Small intestine (tissue), 7 donors: Measurements from ENCODE around the gene SLC26A11. TPM values are rescaled to one million over a fixed set of nuclear protein-coding genes. Genes with fewer than 3 reads are reported as not detected.
A peak's percentile ranks its signal among the peaks of the same experiment; 100 is the strongest.

Experiments
- DNase-seq, 2 donors: peaks; one replicate each; pipeline versions ENCODE4 v3.0.0 to v3.0.0-alpha.2; 2013
- FAIRE-seq: peaks from 2 replicates; lab custom pipeline; 2012; peaks lifted over from hg19 to GRCh38; lab: Jason Lieb, UNC
- H3K27ac ChIP-seq, 3 donors: one replicate each; pipeline ENCODE4 v1.5.1; 2013; ENCODE audit warnings: low read length in 2 of 3, mild to moderate bottlenecking in 2 of 3, control low read depth in 1 of 3, inconsistent platforms in 1 of 3, low read depth in 1 of 3, moderate library complexity in 1 of 3
- H3K27me3 ChIP-seq, 3 donors: one replicate each; pipeline ENCODE4 v1.6.1; 2013; ENCODE audit warnings: low read length in 3 of 3, inconsistent platforms in 1 of 3; ENCODE audit not compliant: control insufficient read depth in 3 of 3, insufficient read depth in 3 of 3
- H3K36me3 ChIP-seq, 3 donors: one replicate each; pipeline ENCODE4 v1.6.1; 2013; ENCODE audit warnings: low read length in 3 of 3, inconsistent platforms in 1 of 3, low read depth in 1 of 3, mild to moderate bottlenecking in 1 of 3, moderate library complexity in 1 of 3; ENCODE audit not compliant: control insufficient read depth in 3 of 3, insufficient read depth in 2 of 3
- H3K4me1 ChIP-seq, 3 donors: one replicate each; pipeline ENCODE4 v1.6.1; 2013; ENCODE audit warnings: low read length in 2 of 3, inconsistent platforms in 1 of 3, low read depth in 1 of 3, mild to moderate bottlenecking in 1 of 3, moderate library complexity in 1 of 3; ENCODE audit not compliant: control insufficient read depth in 3 of 3, insufficient read depth in 2 of 3
- H3K4me3 ChIP-seq, 3 donors: one replicate each; pipeline ENCODE4 v1.5.1; 2013; ENCODE audit warnings: low read length in 3 of 3, control low read depth in 1 of 3, inconsistent platforms in 1 of 3, low read depth in 1 of 3, mild to moderate bottlenecking in 1 of 3, moderate library complexity in 1 of 3
- H3K9me3 ChIP-seq, 2 donors: one replicate each; pipeline ENCODE4 v1.6.1; 2013; ENCODE audit warnings: low read depth in 1 of 2, low read length in 1 of 2; ENCODE audit not compliant: control insufficient read depth in 2 of 2, insufficient read depth in 1 of 2
- WGBS, 3 donors: extraction: QIAGEN DNeasy Blood & Tissue Kit; methylation state at CpG; one replicate each; pipeline ENCODE4 v1.1.7; 2013; 5-methylcytosine and 5-hydroxymethylcytosine counted together
- polyA plus RNA-seq, 4 donors: library from polyadenylated mRNA; stranded (reverse) in 3 of 4; unstranded in 1 of 4; fragments of 200-250 nt in 3 of 4; fragments of 120-200 nt in 1 of 4; gene quantifications; one replicate each; pipeline versions ENCODE4 v1.2.1 to v1.2.3, GENCODE V29; 2013
- donor health status: healthy with polysubstance abuse.
- donor health status: control.
- donor health status: control.
- donor health status: Bipolar disorder and iron deficiency.
- donor health status: healthy.

The SLC26A11 gene
- polyA plus RNA-seq, 4 donors: 7.3 to 63.2 (median 8.4) TPM

- FAIRE-seq: no peak
- WGBS, 3 donors: 91 to 93% (median 92%) methylated on average over 12 to 17 of the region's 17 CpGs
These were observed 38.8 kb upstream of the SLC26A11 start for GRCh38 chr17:80181431-80181830.

GRCh38 chr17:80182118-80182844 is 37.9 kb upstream of the SLC26A11 start:
- 88 to 91% (median 90%) methylated on average over 30 of the region's 30 CpGs for WGBS, 3 donors
- DNase-seq (no peak), FAIRE-seq (no peak)
- Histone ChIP-seq H3K27me3 (no peaks in the 10 kb centered on the region), H3K36me3 (no peaks in the 10 kb centered on the region), H3K4me1 (no peaks in the 10 kb centered on the region), H3K4me3 (no peak overlapping the region), H3K9me3 (no peaks in the 10 kb centered on the region), H3K27ac (no peak overlapping the region)

More at GRCh38 chr17:80181431-80181830, 38.8 kb upstream of the SLC26A11 start:
- no peak for DNase-seq
- Histone ChIP-seq H3K4me3 (no peak overlapping the region), H3K36me3 (no peaks in the 10 kb centered on the region), H3K27me3 (no peaks in the 10 kb centered on the region), H3K4me1 (no peaks in the 10 kb centered on the region), H3K9me3 (no peaks in the 10 kb centered on the region), H3K27ac (no peak overlapping the region)

GRCh38 chr17:80182845-80183223 is 37.4 kb upstream of the SLC26A11 start:
- DNase-seq (no peak), FAIRE-seq (no peak)
- WGBS, 3 donors: 93 to 95% (median 94%) methylated on average over 12 of the region's 12 CpGs
- Histone ChIP-seq H3K27me3 (peaks cover 0 to 4% (median 0%) of the 10 kb centered on the region in 3 donors), H3K36me3 (no peaks in the 10 kb centered on the region), H3K4me3 (no peak overlapping the region), H3K27ac (no peak overlapping the region), H3K9me3 (no peaks in the 10 kb centered on the region), H3K4me1 (peaks cover 0 to 1% (median 0%) of the 10 kb centered on the region in 3 donors)

GRCh38 chr17:80183581-80184422 is 36.4 kb upstream of the SLC26A11 start:
- H3K9me3 ChIP-seq: no peaks in the 10 kb centered on the region
- DNase-seq: no peak
- no peak for FAIRE-seq
- no peaks in the 10 kb centered on the region for H3K36me3 ChIP-seq
- WGBS, 3 donors: 75 to 83% (median 81%) methylated on average over 26 of the region's 26 CpGs
- H3K27ac ChIP-seq: no peak overlapping the region
- peaks cover 0 to 9% (median 0%) of the 10 kb centered on the region in 3 donors for H3K27me3 ChIP-seq
- H3K4me1 ChIP-seq: peaks cover 0 to 3% (median 0%) of the 10 kb centered on the region in 3 donors
- H3K4me3 ChIP-seq: no peak overlapping the region

GRCh38 chr17:80184423-80184714 is 35.9 kb upstream of the SLC26A11 start:
- H3K27me3 ChIP-seq: peaks cover 0 to 9% (median 0%) of the 10 kb centered on the region in 3 donors
- no peak overlapping the region for H3K27ac ChIP-seq
- whole genome bisulfite sequencing, 3 donors: 84 to 89% (median 85%) methylated on average over 8 to 10 of the region's 10 CpGs
- no peak for DNase-seq
- no peak for FAIRE-seq
- H3K9me3 ChIP-seq: no peaks in the 10 kb centered on the region
- no peak overlapping the region for H3K4me3 ChIP-seq
- H3K36me3 ChIP-seq: no peaks in the 10 kb centered on the region
- peaks cover 0 to 3% (median 0%) of the 10 kb centered on the region in 3 donors for H3K4me1 ChIP-seq

- H3K27ac ChIP-seq: no peak overlapping the region
- peaks cover 0 to 9% (median 0%) of the 10 kb centered on the region in 3 donors for H3K27me3 ChIP-seq
- no peak for DNase-seq
- FAIRE-seq: no peak
- 86 to 90% (median 88%) methylated on average over 9 of the region's 9 CpGs for WGBS, 3 donors
- H3K9me3 ChIP-seq: no peaks in the 10 kb centered on the region
- peaks cover 0 to 3% (median 0%) of the 10 kb centered on the region in 3 donors for H3K4me1 ChIP-seq
- H3K36me3 ChIP-seq: no peaks in the 10 kb centered on the region
- H3K4me3 ChIP-seq: no peak overlapping the region
These were observed 34.3 kb upstream of the SLC26A11 start for GRCh38 chr17:80185968-80186367.

GRCh38 chr17:80187090-80187489 is 33.1 kb upstream of the SLC26A11 start:
- no peaks in the 10 kb centered on the region for H3K9me3 ChIP-seq
- 46 to 65% (median 53%) methylated on average over 16 of the region's 16 CpGs for WGBS, 3 donors
- peaks cover 0 to 13% (median 0%) of the 10 kb centered on the region in 3 donors for H3K27me3 ChIP-seq
- DNase-seq: no peak
- H3K4me1 ChIP-seq: peaks cover 0 to 3% (median 0%) of the 10 kb centered on the region in 3 donors
- FAIRE-seq: no peak
- H3K4me3 ChIP-seq: no peak overlapping the region
- H3K27ac ChIP-seq: peak overlapping the region in 1 of 3 donors; percentile 69
- H3K36me3 ChIP-seq: no peaks in the 10 kb centered on the region

- Histone ChIP-seq H3K4me3 (no peak overlapping the region), H3K27ac (peak overlapping the region in 1 of 3 donors; percentile 69), H3K27me3 (peaks cover 0 to 16% (median 0%) of the 10 kb centered on the region in 3 donors), H3K36me3 (no peaks in the 10 kb centered on the region), H3K9me3 (no peaks in the 10 kb centered on the region), H3K4me1 (peaks cover 0 to 3% (median 0%) of the 10 kb centered on the region in 3 donors)
- DNase-seq (peak in 1 of 2 donors; percentile 67), FAIRE-seq (no peak)
- WGBS, 3 donors: 16 to 44% (median 27%) methylated on average over 18 of the region's 18 CpGs
These were observed 32.7 kb upstream of the SLC26A11 start for GRCh38 chr17:80187515-80187941.
